ENCODE data around the gene BAX. TPM values are rescaled to one million over a fixed set of nuclear protein-coding genes. Genes with fewer than 3 reads are reported as not detected.

Gene BAX
- total and polyA plus RNA-seq, 8 donors, result 12.1 to 121 (median 49.0) TPM

- H3K9me3 ChIP-seq, result peaks cover 0 to 8% (median 3%) of the 10 kb centered on the region in 4 donors
- peaks cover 0 to under 1% (median under 1%) of the 10 kb centered on the region in 4 donors for H3K36me3 ChIP-seq
- no peaks in the 10 kb centered on the region for H3K27me3 ChIP-seq
- peaks cover 7 to 23% (median 15%) of the 10 kb centered on the region in 4 donors for H3K4me1 ChIP-seq
- intact Hi-C loops (cut with DNase I; ENCODE audit: low total_unique reads), result no loop called here
- 27 to 44% (median 29%) methylated on average over 9 of the region's 9 CpGs for whole genome bisulfite sequencing, 5 donors
- DNase-seq, result peak in 1 of 2 donors; percentile 64
- peak overlapping the region in 1 of 5 donors; percentile 9 for H3K27ac ChIP-seq
- no peak for TF ChIP-seq EP300 (IDR thresholded peaks at IDR 0.05)
- no peak for TF ChIP-seq POLR2AphosphoS5 (IDR thresholded peaks at IDR 0.05)
- TF ChIP-seq CTCF (IDR thresholded peaks at IDR 0.05), result no peak
- TF ChIP-seq POLR2A (IDR thresholded peaks at IDR 0.05), result no peak
- H3K4me3 ChIP-seq, result no peak overlapping the region
Measured at GRCh38 chr19:48950830-48951519, 3.7 kb upstream of the BAX start.

GRCh38 chr19:48953141-48953540, 1.5 kb upstream of the BAX start:
- intact Hi-C loops (cut with DNase I; ENCODE audit: low total_unique reads), result no loop called here
- Histone ChIP-seq H3K4me1 (peaks cover 9 to 28% (median 20%) of the 10 kb centered on the region in 4 donors), H3K27me3 (no peaks in the 10 kb centered on the region), H3K9me3 (no peaks in the 10 kb centered on the region), H3K27ac (peak overlapping the region in 1 of 5 donors; percentile 89), H3K36me3 (peaks cover 0 to 12% (median 3%) of the 10 kb centered on the region in 4 donors), H3K4me3 (no peak overlapping the region)
- 73 to 85% (median 81%) methylated on average over 4 of the region's 4 CpGs for WGBS, 5 donors
- no peak for DNase-seq
- no peak for TF ChIP-seq EP300 (IDR thresholded peaks at IDR 0.05)
- no peak for TF ChIP-seq POLR2A (IDR thresholded peaks at IDR 0.05)
- TF ChIP-seq CTCF (IDR thresholded peaks at IDR 0.05), result no peak
- no peak for TF ChIP-seq POLR2AphosphoS5 (IDR thresholded peaks at IDR 0.05)

GRCh38 chr19:48953990-48954594, 583 bp upstream of the BAX start:
- Histone ChIP-seq H3K27me3 (no peaks in the 10 kb centered on the region), H3K4me1 (peaks cover 9 to 28% (median 20%) of the 10 kb centered on the region in 4 donors), H3K27ac (peak overlapping the region; percentile 81 to 89 (median 88)), H3K9me3 (no peaks in the 10 kb centered on the region), H3K4me3 (peak overlapping the region; percentile 68 to 98 (median 79)), H3K36me3 (peaks cover 0 to 12% (median 3%) of the 10 kb centered on the region in 4 donors)
- intact Hi-C loops (cut with DNase I; ENCODE audit: low total_unique reads), result no loop called here
- WGBS, 5 donors, result 34 to 49% (median 45%) methylated on average over 11 of the region's 11 CpGs
- TF ChIP-seq EP300 (IDR thresholded peaks at IDR 0.05), result no peak
- TF ChIP-seq CTCF (IDR thresholded peaks at IDR 0.05), result no peak
- TF ChIP-seq POLR2AphosphoS5 (IDR thresholded peaks at IDR 0.05), result no peak
- TF ChIP-seq POLR2A (IDR thresholded peaks at IDR 0.05), result no peak
- no peak for DNase-seq

- no peaks in the 10 kb centered on the region for H3K9me3 ChIP-seq
- 37 to 51% (median 50%) methylated on average over 8 to 16 of the region's 16 CpGs for WGBS, 5 donors
- H3K27ac ChIP-seq, result peak overlapping the region; percentile 81 to 89 (median 88)
- H3K36me3 ChIP-seq, result peaks cover 0 to 12% (median 3%) of the 10 kb centered on the region in 4 donors
- peaks cover 9 to 40% (median 22%) of the 10 kb centered on the region in 4 donors for H3K4me1 ChIP-seq
- TF ChIP-seq POLR2AphosphoS5 (IDR thresholded peaks at IDR 0.05) (no peak), POLR2A (IDR thresholded peaks at IDR 0.05) (no peak), EP300 (IDR thresholded peaks at IDR 0.05) (no peak), CTCF (IDR thresholded peaks at IDR 0.05) (no peak)
- peak overlapping the region; percentile 68 to 98 (median 79) for H3K4me3 ChIP-seq
- intact Hi-C loops (cut with DNase I; ENCODE audit: low total_unique reads), result no loop called here
- no peak for DNase-seq
- no peaks in the 10 kb centered on the region for H3K27me3 ChIP-seq
Measured at GRCh38 chr19:48955308-48955958, 758 bp downstream of the BAX start.
